ENCODE results near the gene NCOA7.

DNA sequence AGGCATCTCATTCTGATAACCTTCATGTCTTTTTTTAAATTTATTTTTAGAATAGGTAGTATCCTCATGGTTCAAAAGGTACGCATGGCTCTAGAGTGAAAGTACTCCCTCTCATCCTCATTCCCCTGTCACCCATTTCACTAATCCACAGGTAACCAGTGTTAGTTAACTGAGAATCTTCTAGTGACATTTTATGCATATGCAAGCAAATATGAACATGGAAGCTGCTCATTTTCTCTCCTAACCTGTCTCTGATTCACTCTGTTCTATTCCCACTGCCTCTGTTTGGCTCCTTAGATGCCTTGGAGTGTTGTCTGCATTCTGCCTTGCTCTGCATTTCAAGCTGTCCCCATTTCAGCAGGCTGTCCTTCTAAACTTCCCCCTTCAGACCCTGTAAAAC, 4.5 kb downstream of the NCOA7 start:
- no peak for TF ChIP-seq POLR2A (IDR thresholded peaks at IDR 0.05)
- TF ChIP-seq, protein P1, sequence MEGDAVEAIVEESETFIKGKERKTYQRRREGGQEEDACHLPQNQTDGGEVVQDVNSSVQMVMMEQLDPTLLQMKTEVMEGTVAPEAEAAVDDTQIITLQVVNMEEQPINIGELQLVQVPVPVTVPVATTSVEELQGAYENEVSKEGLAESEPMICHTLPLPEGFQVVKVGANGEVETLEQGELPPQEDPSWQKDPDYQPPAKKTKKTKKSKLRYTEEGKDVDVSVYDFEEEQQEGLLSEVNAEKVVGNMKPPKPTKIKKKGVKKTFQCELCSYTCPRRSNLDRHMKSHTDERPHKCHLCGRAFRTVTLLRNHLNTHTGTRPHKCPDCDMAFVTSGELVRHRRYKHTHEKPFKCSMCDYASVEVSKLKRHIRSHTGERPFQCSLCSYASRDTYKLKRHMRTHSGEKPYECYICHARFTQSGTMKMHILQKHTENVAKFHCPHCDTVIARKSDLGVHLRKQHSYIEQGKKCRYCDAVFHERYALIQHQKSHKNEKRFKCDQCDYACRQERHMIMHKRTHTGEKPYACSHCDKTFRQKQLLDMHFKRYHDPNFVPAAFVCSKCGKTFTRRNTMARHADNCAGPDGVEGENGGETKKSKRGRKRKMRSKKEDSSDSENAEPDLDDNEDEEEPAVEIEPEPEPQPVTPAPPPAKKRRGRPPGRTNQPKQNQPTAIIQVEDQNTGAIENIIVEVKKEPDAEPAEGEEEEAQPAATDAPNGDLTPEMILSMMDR (IDR thresholded peaks at IDR 0.05), result no peak

All from adrenal gland (tissue), 5 donors.